GM12891 (cell line): ENCODE results near the gene PDHX.

Experiments
- PAX5 ChIP-seq: IDR thresholded peaks from 2 replicates; pipeline ENCODE4 v1.6.1; 2011; ENCODE audit warnings: low read length, moderate library complexity, mild to moderate bottlenecking; ENCODE audit not compliant: insufficient read depth, severe bottlenecking
- POLR2A ChIP-seq: IDR thresholded peaks from 2 replicates; pipeline ENCODE4 v1.6.1; 2011; ENCODE audit warnings: low read depth, low read length, control low read depth
- POLR2AphosphoS5 ChIP-seq: IDR thresholded peaks from 2 replicates; pipeline ENCODE4 v1.6.1; 2011; ENCODE audit warnings: low read depth, low read length, control low read depth
- POU2F2 ChIP-seq: IDR thresholded peaks from 2 replicates; pipeline ENCODE4 v1.6.1; 2011; ENCODE audit warnings: low read depth, mild to moderate bottlenecking, control low read depth, low read length, moderate library complexity
- SPI1 ChIP-seq: IDR thresholded peaks from 2 replicates; pipeline ENCODE4 v1.6.1; 2011; ENCODE audit warnings: low read depth, low read length, control low read depth
- TAF1 ChIP-seq: IDR thresholded peaks from 2 replicates; pipeline ENCODE4 v1.6.1; 2011; ENCODE audit warnings: low read depth, low read length, control low read depth

- TF ChIP-seq POLR2AphosphoS5 = no peak
- TF ChIP-seq SPI1 = peak; percentile 22; the same call in 1 of the 2 replicates
- no peak for TF ChIP-seq TAF1
- no peak for TF ChIP-seq POLR2A
- no peak for TF ChIP-seq POU2F2
- TF ChIP-seq PAX5 = no peak
Measured at GRCh38 chr11:34997952-34998528, 81.6 kb downstream of the PDHX start.
